NCI-H748 treated with DMSO at 0.1 percent for 48 hours (cell line): Measurements from ENCODE around the gene ZC3H10.
A peak's percentile ranks its signal among the peaks of the same experiment; 100 is the strongest.

Source experiments
- DNase-seq: peaks from one replicate; lab custom pipeline; 2025; lab: John Stamatoyannopoulos, UW

Gene ZC3H10

GRCh38 chr12:56127888-56128669, 10.0 kb downstream of the ZC3H10 start, which contains the start of gene ESYT1:
Gene ESYT1, plus strand, starts transcription at chr12:56128267. Its CDS starts 53 bp downstream, at chr12:56128320.
- peak; percentile 98 for DNase-seq

GRCh38 chr12:56128670-56129205, 10.7 kb downstream of the ZC3H10 start:
- DNase-seq: no peak

- peak; percentile 62 for DNase-seq
Observed at GRCh38 chr12:56129206-56129941, 11.3 kb downstream of the ZC3H10 start.

- no peak for DNase-seq
Observed at GRCh38 chr12:56129942-56130495, 12.0 kb downstream of the ZC3H10 start.

- DNase-seq: no peak
Observed at GRCh38 chr12:56130876-56131275, 12.8 kb downstream of the ZC3H10 start.

- DNase-seq: no peak
Observed at GRCh38 chr12:56134897-56135296, 16.8 kb downstream of the ZC3H10 start.

GRCh38 chr12:56137853-56138571, 19.9 kb downstream of the ZC3H10 start:
- DNase-seq: no peak

- no peak for DNase-seq
Observed at GRCh38 chr12:56141946-56142784, 24.1 kb downstream of the ZC3H10 start.

- DNase-seq: no peak
Observed at GRCh38 chr12:56143217-56143616, 25.2 kb downstream of the ZC3H10 start.

- no peak for DNase-seq
Observed at GRCh38 chr12:56143870-56144269, 25.8 kb downstream of the ZC3H10 start.

GRCh38 chr12:56145217-56145616, 27.2 kb downstream of the ZC3H10 start:
- DNase-seq: no peak

- no peak for DNase-seq
Observed at GRCh38 chr12:56146492-56147460, 28.7 kb downstream of the ZC3H10 start.

GRCh38 chr12:56150563-56150962, 32.5 kb downstream of the ZC3H10 start:
- DNase-seq: no peak

GRCh38 chr12:56151672-56152131, 33.6 kb downstream of the ZC3H10 start:
- peak; percentile 25 for DNase-seq

- DNase-seq: peak; percentile 76
Observed at GRCh38 chr12:56152132-56152755, 34.2 kb downstream of the ZC3H10 start, which contains the start of gene MYL6B. Gene MYL6B, plus strand, starts transcription at chr12:56152587. Its CDS starts 1,332 bp downstream, at chr12:56153919.

GRCh38 chr12:56152756-56153677, 35.0 kb downstream of the ZC3H10 start:
- no peak for DNase-seq

- DNase-seq: no peak
Observed at GRCh38 chr12:56153678-56154065, 35.6 kb downstream of the ZC3H10 start.

- no peak for DNase-seq
Observed at GRCh38 chr12:56154246-56154771, 36.2 kb downstream of the ZC3H10 start.
